ENCODE measurements around the gene RAI14.

RAI14 gene

GRCh38 chr5:34802834-34803563 is 146.9 kb downstream of the RAI14 start:
- H3K27ac ChIP-seq (ENCODE audit: low read depth, low read length), result no peak overlapping the region

GRCh38 chr5:34803974-34804732 is 148.0 kb downstream of the RAI14 start:
- Histone ChIP-seq H3K79me2 (ENCODE audit: control insufficient read depth, low read length) (no peaks in the 10 kb centered on the region), H3K36me3 (ENCODE audit: control insufficient read depth, low read length) (no peaks in the 10 kb centered on the region), H3K9me3 (ENCODE audit: control insufficient read depth, insufficient read depth, low read length) (no peaks in the 10 kb centered on the region), H4K20me1 (ENCODE audit: control insufficient read depth, insufficient read depth, low read depth, low read length) (no peaks in the 10 kb centered on the region), H3K4me2 (ENCODE audit: low read length) (no peak overlapping the region), H3K4me1 (ENCODE audit: control insufficient read depth, low read length) (no peaks in the 10 kb centered on the region), H3F3A (ENCODE audit: control insufficient read depth, insufficient read depth) (no peaks in the 10 kb centered on the region), H3K27ac (ENCODE audit: low read depth, low read length) (no peak overlapping the region), H3K27me3 (ENCODE audit: control insufficient read depth, low read length) (no peaks in the 10 kb centered on the region), H3K9me2 (replicated peaks; ENCODE audit: control insufficient read depth, low read length) (no peaks in the 10 kb centered on the region), H3K4me3 (ENCODE audit: low read length) (no peak overlapping the region)
- no peak for TF ChIP-seq CTCF (IDR thresholded peaks at IDR 0.05; ENCODE audit: low read depth, low read length, poor library complexity, severe bottlenecking)
- no peak for TF ChIP-seq EZH2phosphoT487 (IDR thresholded peaks at IDR 0.05; ENCODE audit: borderline replicate concordance, low read length)

More at GRCh38 chr5:34802834-34803563, 146.9 kb downstream of the RAI14 start:
- no peak for TF ChIP-seq CTCF (IDR thresholded peaks at IDR 0.05; ENCODE audit: low read depth, low read length, poor library complexity, severe bottlenecking)
- no peak for TF ChIP-seq EZH2phosphoT487 (IDR thresholded peaks at IDR 0.05; ENCODE audit: borderline replicate concordance, low read length)
- no peaks in the 10 kb centered on the region for H3K36me3 ChIP-seq (ENCODE audit: control insufficient read depth, low read length)
- H3K79me2 ChIP-seq (ENCODE audit: control insufficient read depth, low read length), result no peaks in the 10 kb centered on the region
- no peaks in the 10 kb centered on the region for H3K27me3 ChIP-seq (ENCODE audit: control insufficient read depth, low read length)
- no peak overlapping the region for H3K4me3 ChIP-seq (ENCODE audit: low read length)
- no peaks in the 10 kb centered on the region for H3F3A ChIP-seq (ENCODE audit: control insufficient read depth, insufficient read depth)
- H3K4me1 ChIP-seq (ENCODE audit: control insufficient read depth, low read length), result no peaks in the 10 kb centered on the region
- no peaks in the 10 kb centered on the region for H3K9me3 ChIP-seq (ENCODE audit: control insufficient read depth, insufficient read depth, low read length)
- H3K9me2 ChIP-seq (replicated peaks; ENCODE audit: control insufficient read depth, low read length), result no peaks in the 10 kb centered on the region
- H4K20me1 ChIP-seq (ENCODE audit: control insufficient read depth, insufficient read depth, low read depth, low read length), result no peaks in the 10 kb centered on the region
- H3K4me2 ChIP-seq (ENCODE audit: low read length), result no peak overlapping the region

- H3K79me2 ChIP-seq (ENCODE audit: control insufficient read depth, low read length), result no peaks in the 10 kb centered on the region
- no peaks in the 10 kb centered on the region for H3K9me3 ChIP-seq (ENCODE audit: control insufficient read depth, insufficient read depth, low read length)
- H3K27me3 ChIP-seq (ENCODE audit: control insufficient read depth, low read length), result no peaks in the 10 kb centered on the region
- no peak for TF ChIP-seq CTCF (IDR thresholded peaks at IDR 0.05; ENCODE audit: low read depth, low read length, poor library complexity, severe bottlenecking)
- TF ChIP-seq EZH2phosphoT487 (IDR thresholded peaks at IDR 0.05; ENCODE audit: borderline replicate concordance, low read length), result no peak
- H3K36me3 ChIP-seq (ENCODE audit: control insufficient read depth, low read length), result no peaks in the 10 kb centered on the region
- H3K9me2 ChIP-seq (replicated peaks; ENCODE audit: control insufficient read depth, low read length), result no peaks in the 10 kb centered on the region
- H3K27ac ChIP-seq (ENCODE audit: low read depth, low read length), result no peak overlapping the region
- H4K20me1 ChIP-seq (ENCODE audit: control insufficient read depth, insufficient read depth, low read depth, low read length), result no peaks in the 10 kb centered on the region
- no peaks in the 10 kb centered on the region for H3K4me1 ChIP-seq (ENCODE audit: control insufficient read depth, low read length)
- no peak overlapping the region for H3K4me3 ChIP-seq (ENCODE audit: low read length)
- H3K4me2 ChIP-seq (ENCODE audit: low read length), result no peak overlapping the region
- no peaks in the 10 kb centered on the region for H3F3A ChIP-seq (ENCODE audit: control insufficient read depth, insufficient read depth)
Measured at GRCh38 chr5:34804913-34805312, 148.8 kb downstream of the RAI14 start.
